ENCODE results near the gene CATSPER3.

The CATSPER3 gene

DNA sequence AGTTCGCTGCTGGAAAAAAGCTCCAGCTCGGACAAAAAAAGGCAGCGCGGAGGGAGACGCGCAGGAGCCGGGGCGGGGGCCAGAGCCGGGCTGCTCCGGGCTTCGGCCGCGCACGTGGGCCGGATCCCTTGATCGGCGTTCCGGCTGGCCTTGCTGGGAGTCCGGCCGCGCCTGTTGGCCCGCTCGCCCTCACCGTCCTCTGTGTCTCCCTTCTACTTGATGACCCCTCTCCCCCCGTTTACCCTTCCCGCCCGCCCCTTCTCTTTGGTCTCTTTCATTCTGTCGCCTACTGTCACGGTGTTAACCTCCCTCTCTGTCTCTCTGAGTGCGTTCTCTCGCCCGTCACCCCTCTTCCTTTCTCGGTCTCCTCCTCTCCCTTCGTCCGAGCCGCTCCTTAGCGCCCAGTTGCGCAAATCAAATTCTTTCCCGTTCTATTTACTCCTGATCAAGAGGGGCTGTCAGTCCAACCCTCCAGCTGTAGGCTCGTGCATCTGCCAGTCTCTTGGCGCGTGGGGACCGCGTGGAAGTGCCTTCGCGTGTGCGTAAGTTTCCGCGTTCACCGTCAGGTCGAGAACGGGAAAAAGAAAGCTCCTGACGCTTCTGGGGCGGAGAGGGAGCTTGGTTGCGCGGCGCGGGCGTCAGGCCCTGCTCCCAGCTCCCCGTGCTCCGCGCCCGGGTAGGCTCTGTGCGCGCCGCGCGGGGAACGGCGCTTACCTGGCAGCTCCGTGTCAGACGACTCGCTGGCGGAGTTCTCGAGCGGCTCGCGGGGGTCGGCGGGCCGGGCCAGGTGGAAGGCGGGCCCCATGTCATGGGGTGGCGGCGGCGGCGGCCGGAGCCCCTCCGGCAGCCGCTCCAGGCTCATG, 65.5 kb downstream of the CATSPER3 start:
- TF ChIP-seq Cebpa-rat (IDR thresholded peaks at IDR 0.05) = no peak
- no peak overlapping the region for H3K9ac ChIP-seq

DNA sequence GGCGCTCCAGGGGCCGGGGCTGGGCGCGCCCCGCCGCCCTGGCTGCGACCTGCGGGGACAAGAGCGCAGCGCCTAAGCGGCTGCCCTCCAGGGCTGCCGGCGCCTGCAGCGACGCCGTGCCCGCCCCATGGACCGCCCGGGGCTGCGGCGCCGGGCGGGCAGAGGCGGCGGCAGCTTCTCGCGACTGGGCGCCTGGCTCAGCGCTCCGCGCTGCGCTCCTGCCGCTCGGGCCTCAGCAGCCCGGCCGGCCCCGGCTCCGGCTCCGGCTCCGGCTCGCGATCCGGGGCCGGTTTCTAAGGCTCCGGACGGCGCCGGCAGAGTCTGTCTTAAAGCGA, 66.2 kb downstream of the CATSPER3 start, which contains the start of gene PITX1:
Gene PITX1 (minus strand): TSS at position 328 of the 335 bp plus-strand sequence. CDS start 347 bp downstream, outside the sequence.
- Histone ChIP-seq H3K36me3 (no peaks in the 10 kb centered on the region), H3K4me2 (peak within 1 kb of the TSS; percentile 73), H3K27me3 (peaks cover 99% of the 10 kb centered on the region), H3K27ac (no peak within 1 kb of the TSS), H4K20me1 (peaks cover 86% of the 10 kb centered on the region), H3K4me1 (peaks cover 7% of the 10 kb centered on the region; the same call in 1 of the 2 replicates), H3K9me3 (peaks cover 46% of the 10 kb centered on the region), H3K9ac (no peak within 1 kb of the TSS), H3K4me3 (peak within 1 kb of the TSS; percentile 59)
- no peak for TF ChIP-seq Cebpa-rat (IDR thresholded peaks at IDR 0.05)

More for the DNA sequence above, 65.5 kb downstream of the CATSPER3 start:
- Histone ChIP-seq H3K27me3 (peaks cover 99% of the 10 kb centered on the region), H3K4me3 (peak overlapping the region; percentile 59), H3K4me1 (peaks cover 7% of the 10 kb centered on the region; the same call in 1 of the 2 replicates), H3K27ac (no peak overlapping the region), H3K9me3 (peaks cover 46% of the 10 kb centered on the region), H3K36me3 (no peaks in the 10 kb centered on the region), H4K20me1 (peaks cover 86% of the 10 kb centered on the region), H3K4me2 (peak overlapping the region; percentile 73)

DNA sequence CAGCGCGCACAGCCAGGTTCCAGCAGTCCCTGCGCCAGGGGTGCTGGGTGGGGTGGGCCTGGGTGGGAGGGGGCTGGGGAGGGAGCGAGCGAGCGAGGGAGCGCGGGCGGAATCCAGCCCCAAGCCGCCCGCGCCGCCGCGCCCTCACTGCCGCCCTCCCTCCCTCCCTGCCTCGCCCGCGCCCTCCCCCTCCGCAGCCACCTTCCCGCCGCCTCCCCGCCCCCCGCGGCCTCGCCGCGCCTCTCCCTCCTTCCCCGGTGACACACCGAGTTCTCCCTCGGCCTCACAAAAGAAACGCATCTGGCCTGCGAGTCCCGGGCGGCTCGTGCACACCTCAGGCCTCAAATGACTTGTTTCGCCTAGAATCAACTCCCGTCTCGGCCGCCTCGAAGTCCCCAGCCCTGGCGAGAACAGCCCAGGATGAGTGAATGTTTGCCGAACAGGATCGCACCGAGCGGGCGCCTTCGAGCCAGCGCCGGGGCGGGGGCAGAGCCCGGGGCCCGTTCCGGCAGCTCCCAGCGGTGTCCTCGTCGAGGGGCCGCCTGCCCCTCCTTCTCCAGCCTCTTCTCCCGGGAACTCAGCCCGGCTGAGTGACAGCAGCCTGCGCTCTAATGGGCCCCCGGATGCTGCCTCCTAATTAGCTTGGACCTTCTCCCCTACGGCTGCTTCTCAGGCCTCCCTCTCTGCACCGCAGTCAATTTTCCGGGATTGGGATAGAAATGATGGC, 66.7 kb downstream of the CATSPER3 start:
- Histone ChIP-seq H3K4me1 (peaks cover 7% of the 10 kb centered on the region; the same call in 1 of the 2 replicates), H3K27me3 (peaks cover 99% of the 10 kb centered on the region), H3K36me3 (no peaks in the 10 kb centered on the region), H4K20me1 (peaks cover 87% of the 10 kb centered on the region), H3K27ac (no peak overlapping the region), H3K9me3 (peaks cover 46% of the 10 kb centered on the region), H3K9ac (no peak overlapping the region), H3K4me2 (peak overlapping the region; percentile 73), H3K4me3 (peak overlapping the region; percentile 59)
- no peak for TF ChIP-seq Cebpa-rat (IDR thresholded peaks at IDR 0.05)

DNA sequence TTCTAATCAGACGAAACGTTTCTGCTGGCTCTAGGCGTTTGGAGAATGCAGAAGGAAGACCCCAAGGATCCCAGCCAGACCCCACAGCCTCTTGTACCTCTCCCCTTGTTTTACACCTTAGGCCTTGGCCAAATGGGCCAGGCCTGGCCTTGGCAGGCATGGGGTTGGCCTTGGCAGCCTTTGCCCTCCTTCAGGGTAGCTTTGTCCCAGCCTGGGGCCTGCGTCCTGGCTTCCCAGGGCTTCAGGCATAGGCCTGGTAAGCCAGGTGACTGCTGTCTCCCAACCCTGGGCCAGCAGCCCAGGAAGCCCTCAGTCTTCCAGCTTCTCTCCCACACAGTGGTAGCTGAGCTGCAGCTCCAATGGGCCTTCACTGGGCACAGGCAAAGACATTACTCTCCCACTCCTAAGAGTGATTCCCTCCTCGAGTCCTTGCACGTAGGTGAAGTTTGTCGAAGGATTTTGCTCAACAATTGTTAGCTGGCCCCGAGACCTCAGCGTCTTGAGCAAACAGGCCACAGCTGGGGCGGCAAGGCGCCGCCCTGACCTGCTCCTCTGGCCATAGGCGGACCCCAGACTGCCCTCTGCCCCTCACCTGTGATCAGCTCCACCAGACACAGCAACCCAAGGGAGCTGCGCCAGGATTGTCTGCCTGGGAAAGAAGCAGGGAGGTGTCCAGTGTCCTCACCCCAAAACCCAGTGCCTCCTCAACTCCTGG, 67.4 kb downstream of the CATSPER3 start:
- Histone ChIP-seq H3K36me3 (no peaks in the 10 kb centered on the region), H3K9me3 (peaks cover 46% of the 10 kb centered on the region), H3K4me3 (no peak overlapping the region), H4K20me1 (peaks cover 94% of the 10 kb centered on the region), H3K27me3 (peaks cover 99% of the 10 kb centered on the region), H3K9ac (no peak overlapping the region), H3K4me2 (no peak overlapping the region), H3K27ac (no peak overlapping the region), H3K4me1 (peaks cover 7% of the 10 kb centered on the region; the same call in 1 of the 2 replicates)
- TF ChIP-seq Cebpa-rat (IDR thresholded peaks at IDR 0.05) = no peak

DNA sequence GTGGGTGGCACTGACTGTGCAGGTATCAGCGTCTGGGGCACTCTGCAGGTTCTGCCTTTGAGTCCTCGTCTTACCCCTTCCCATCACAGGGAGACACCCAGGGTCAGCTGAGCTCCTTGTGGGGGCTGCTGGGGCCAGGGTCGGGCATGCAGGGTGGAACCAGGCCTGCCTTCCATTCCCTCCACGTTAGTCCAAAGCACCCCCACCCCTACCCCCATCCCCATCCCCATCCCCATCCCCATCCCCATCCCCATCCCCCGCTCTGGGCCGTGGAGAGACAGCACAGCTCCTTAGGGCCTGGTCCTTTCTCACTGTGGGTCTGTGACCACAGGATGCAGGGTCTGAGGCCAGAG, 67.9 kb downstream of the CATSPER3 start:
- peaks cover 94% of the 10 kb centered on the region for H4K20me1 ChIP-seq
- TF ChIP-seq Cebpa-rat (IDR thresholded peaks at IDR 0.05) = no peak
- H3K9me3 ChIP-seq = peaks cover 46% of the 10 kb centered on the region
- no peaks in the 10 kb centered on the region for H3K36me3 ChIP-seq
- H3K4me2 ChIP-seq = no peak overlapping the region
- no peak overlapping the region for H3K27ac ChIP-seq
- H3K27me3 ChIP-seq = peaks cover 99% of the 10 kb centered on the region
- H3K9ac ChIP-seq = no peak overlapping the region
- H3K4me1 ChIP-seq = peaks cover 7% of the 10 kb centered on the region; the same call in 1 of the 2 replicates
- no peak overlapping the region for H3K4me3 ChIP-seq

DNA sequence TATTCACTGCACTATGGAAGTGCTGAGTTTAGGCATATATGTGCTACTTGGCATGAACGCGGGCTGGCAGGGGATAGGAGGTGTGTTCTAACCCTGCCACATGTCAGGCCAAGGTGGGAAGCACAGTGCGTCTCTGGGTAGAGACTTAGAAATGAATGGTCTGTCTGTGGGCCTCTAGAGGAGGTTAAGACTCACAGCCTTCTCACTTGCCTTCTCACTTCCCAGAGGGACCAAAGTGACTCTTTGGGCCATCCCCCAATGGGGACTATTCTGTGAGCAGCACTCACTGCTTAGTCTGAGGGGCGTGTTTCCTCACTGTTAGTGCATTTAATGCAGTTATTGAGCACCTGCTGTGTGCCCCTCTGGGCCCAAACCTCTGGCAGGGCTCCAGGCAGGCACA, 68.7 kb downstream of the CATSPER3 start:
- Histone ChIP-seq H3K36me3 (no peaks in the 10 kb centered on the region), H3K4me1 (peaks cover 7% of the 10 kb centered on the region; the same call in 1 of the 2 replicates), H3K27ac (no peak overlapping the region), H3K4me2 (no peak overlapping the region), H3K27me3 (peaks cover 99% of the 10 kb centered on the region), H3K4me3 (no peak overlapping the region), H4K20me1 (peaks cover 92% of the 10 kb centered on the region), H3K9me3 (peaks cover 44% of the 10 kb centered on the region), H3K9ac (no peak overlapping the region)
- no peak for TF ChIP-seq Cebpa-rat (IDR thresholded peaks at IDR 0.05)

DNA sequence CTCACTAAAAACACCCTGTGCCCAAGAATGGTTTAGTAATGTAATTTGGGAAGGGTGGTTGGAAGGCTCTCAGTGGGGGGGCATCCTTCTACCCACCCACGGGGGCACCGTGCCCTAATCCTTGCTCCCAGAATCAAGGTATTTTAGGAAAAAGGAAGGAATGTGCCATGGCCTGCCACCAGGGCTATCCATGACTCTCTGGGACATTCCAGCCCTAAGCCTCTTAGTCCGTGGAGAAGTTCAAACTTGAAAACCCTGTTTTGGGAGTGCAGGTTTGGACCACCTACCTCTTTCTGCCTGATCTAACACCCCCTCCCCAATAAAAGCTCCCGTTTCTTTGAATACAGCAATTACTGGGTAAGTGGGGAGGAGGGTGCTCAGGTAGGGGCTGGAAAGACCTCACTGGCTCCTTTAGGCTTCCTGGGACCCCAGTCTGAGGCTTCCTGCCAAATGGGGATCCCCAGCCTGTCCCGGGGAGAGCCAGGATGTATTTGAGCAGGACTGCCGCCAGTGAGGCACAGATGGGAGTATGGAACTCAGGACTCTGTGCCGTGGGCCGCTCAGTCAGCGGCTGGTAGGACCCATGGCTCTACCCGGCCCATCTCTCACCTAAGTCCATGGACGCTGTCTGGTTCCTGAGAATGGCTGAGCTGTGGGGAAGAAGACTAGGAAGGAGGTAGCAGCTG, 70.0 kb downstream of the CATSPER3 start:
- no peak for TF ChIP-seq Cebpa-rat (IDR thresholded peaks at IDR 0.05)

DNA sequence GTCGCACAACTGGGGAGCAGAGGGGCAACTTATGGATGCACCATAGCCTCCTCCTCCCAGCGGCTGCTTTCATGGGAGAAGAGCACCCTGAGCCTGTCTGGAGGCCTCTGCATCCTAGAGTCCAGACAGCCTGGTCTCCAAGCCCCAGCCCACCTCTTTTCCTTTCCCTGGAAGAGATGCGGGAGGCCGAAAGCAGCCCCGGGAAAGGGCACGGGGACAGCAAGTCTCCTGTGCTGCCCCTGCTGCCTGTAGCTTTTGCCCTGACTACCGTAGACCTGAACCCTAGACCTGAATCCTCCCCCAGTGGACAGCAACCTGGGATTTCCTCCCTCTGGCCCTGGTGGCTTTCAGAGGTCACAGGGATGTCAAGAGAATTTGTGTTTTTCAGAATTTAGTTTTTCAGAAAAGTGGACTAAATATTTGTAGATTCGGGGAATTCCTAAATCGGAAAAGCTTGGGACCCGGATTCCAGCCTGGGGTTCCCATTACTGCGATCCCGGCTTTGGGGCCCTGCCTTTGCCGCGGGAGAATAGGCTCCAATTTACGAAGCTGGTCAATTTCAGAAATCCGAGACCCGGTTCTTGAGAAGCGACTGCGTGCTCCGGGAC, 70.6 kb downstream of the CATSPER3 start:
- Histone ChIP-seq H3K9ac (no peak overlapping the region), H3K27ac (no peak overlapping the region), H3K4me2 (no peak overlapping the region), H3K27me3 (peaks cover 99% of the 10 kb centered on the region), H4K20me1 (peaks cover 79% of the 10 kb centered on the region), H3K4me3 (peak overlapping the region; percentile 12; the same call in 1 of the 2 replicates), H3K4me1 (peaks cover 7% of the 10 kb centered on the region; the same call in 1 of the 2 replicates), H3K9me3 (peaks cover 39% of the 10 kb centered on the region), H3K36me3 (no peaks in the 10 kb centered on the region)
- TF ChIP-seq Cebpa-rat (IDR thresholded peaks at IDR 0.05) = no peak

More for the DNA sequence above, 70.0 kb downstream of the CATSPER3 start:
- no peak overlapping the region for H3K4me2 ChIP-seq
- H3K9ac ChIP-seq = no peak overlapping the region
- peaks cover 43% of the 10 kb centered on the region for H3K9me3 ChIP-seq
- peaks cover 85% of the 10 kb centered on the region for H4K20me1 ChIP-seq
- no peak overlapping the region for H3K27ac ChIP-seq
- peaks cover 7% of the 10 kb centered on the region; the same call in 1 of the 2 replicates for H3K4me1 ChIP-seq
- H3K27me3 ChIP-seq = peaks cover 99% of the 10 kb centered on the region
- H3K4me3 ChIP-seq = no peak overlapping the region
- no peaks in the 10 kb centered on the region for H3K36me3 ChIP-seq

Data from BLaER1 (cell line).